ENCODE results near the gene MAP3K10. TPM values are rescaled to one million over a fixed set of nuclear protein-coding genes. Genes with fewer than 3 reads are reported as not detected.

The MAP3K10 gene
- total and polyA plus RNA-seq, 2 of the 13 experiments (the other 11 are each of a cell fraction or from before 2014, with no cell fraction given) = 3.4 to 5.0 TPM

- ChIA-PET POLR2A (no interaction called here), CTCF (ENCODE audit: low intra/inter-chr PET ratio, low total read pairs) (no interaction called here)
- no TSS peak for BruUV-seq (replicated peaks)
- Histone ChIP-seq H3K36me3 (replicated peaks in 1 of 2; ENCODE audit: control insufficient read depth in 1 of 2, insufficient read depth in 2 of 2, low read length in 2 of 2) (no peaks in the 10 kb centered on the region; a peak in 1 of 5 replicates), H3K9me3 (ENCODE audit: low read length) (no peaks in the 10 kb centered on the region), H3K9ac (ENCODE audit: insufficient read depth, low read depth, low read length) (no peak overlapping the region), H3K79me2 (ENCODE audit: insufficient read depth, low read length) (no peaks in the 10 kb centered on the region), H2AFZ (ENCODE audit: low read length) (no peak overlapping the region), H3K27me3 (ENCODE audit: control insufficient read depth in 1 of 2, insufficient read depth in 2 of 2, low read length in 2 of 2) (no peaks in the 10 kb centered on the region), H4K20me1 (ENCODE audit: insufficient read depth, low read length) (no peaks in the 10 kb centered on the region), H3K4me2 (ENCODE audit: low read depth, low read length) (no peak overlapping the region), H3K4me1 (ENCODE audit: insufficient read depth, low read length) (no peaks in the 10 kb centered on the region), H3K27ac (ENCODE audit: extremely low read length, insufficient read depth, low read length) (no peak overlapping the region), H3K4me3 (replicated peaks in 1 of 3; ENCODE audit: insufficient read depth in 1 of 3, low read depth in 2 of 3, low read length in 3 of 3) (no peak overlapping the region)
- intact Hi-C loops (cut with micrococcal nuclease; ENCODE audit: unreplicated experiment) (no loop called here), in situ Hi-C loops (cut with HindIII; ENCODE audit: extremely low pct_ligation_motif_present, low pct_unique_long_range_greater_than_20kb) (no loop called here)
- FAIRE-seq (no peak), ATAC-seq (no peak), DNase-seq (ENCODE audit: low spot score) (no peak)
- WGBS (ENCODE audit: low lambda C conversion rate) = 97% methylated on average over 14 of the region's 21 CpGs
- TF ChIP-seq RBM22 (optimal IDR thresholded peaks at IDR 0.05; ENCODE audit: low read length) = no peak
- no peak for TF ChIP-seq ZBTB25 (CRISPR knock-in tag; IDR thresholded peaks at IDR 0.05)
- TF ChIP-seq MTERF4 (CRISPR knock-in tag; IDR thresholded peaks at IDR 0.05) = no peak
- TF ChIP-seq HNF4A (CRISPR knock-in tag; IDR thresholded peaks at IDR 0.05) = no peak
- no peak for TF ChIP-seq EP300 (IDR thresholded peaks at IDR 0.05; ENCODE audit: low read depth in 2 of 2, low read length in 2 of 2)
- no peak for TF ChIP-seq EP300 (CRISPR knock-in tag; IDR thresholded peaks at IDR 0.05; ENCODE audit: borderline replicate concordance)
Measured at GRCh38 chr19:40205760-40206159, 14.5 kb downstream of the MAP3K10 start.

- ChIA-PET POLR2A (no interaction called here), CTCF (ENCODE audit: low intra/inter-chr PET ratio, low total read pairs) (no interaction called here)
- no peak overlapping the region for H3K4me2 ChIP-seq (ENCODE audit: low read depth, low read length)
- H3K79me2 ChIP-seq (ENCODE audit: insufficient read depth, low read length) = no peaks in the 10 kb centered on the region
- no peaks in the 10 kb centered on the region for H4K20me1 ChIP-seq (ENCODE audit: insufficient read depth, low read length)
- in situ Hi-C loops (cut with HindIII; ENCODE audit: extremely low pct_ligation_motif_present, low pct_unique_long_range_greater_than_20kb) (no loop called here), intact Hi-C loops (cut with micrococcal nuclease; ENCODE audit: unreplicated experiment) (no loop called here)
- no TSS peak for BruUV-seq (replicated peaks)
- H3K4me1 ChIP-seq (ENCODE audit: insufficient read depth, low read length) = no peaks in the 10 kb centered on the region
- H3K36me3 ChIP-seq (replicated peaks in 1 of 2; ENCODE audit: control insufficient read depth in 1 of 2, insufficient read depth in 2 of 2, low read length in 2 of 2) = peaks cover 0 to 2% of the 10 kb centered on the region in 2 experiments; a peak in 1 of 5 replicates
- DNase-seq (ENCODE audit: low spot score) (no peak), FAIRE-seq (no peak), ATAC-seq (no peak)
- H3K9ac ChIP-seq (ENCODE audit: insufficient read depth, low read depth, low read length) = no peak overlapping the region
- H3K27ac ChIP-seq (ENCODE audit: extremely low read length, insufficient read depth, low read length) = no peak overlapping the region
- no peak overlapping the region for H2AFZ ChIP-seq (ENCODE audit: low read length)
- H3K9me3 ChIP-seq (ENCODE audit: low read length) = no peaks in the 10 kb centered on the region
- no peaks in the 10 kb centered on the region for H3K27me3 ChIP-seq (ENCODE audit: control insufficient read depth in 1 of 2, insufficient read depth in 2 of 2, low read length in 2 of 2)
- 92% methylated on average over 5 of the region's 5 CpGs for WGBS (ENCODE audit: low lambda C conversion rate)
- no peak overlapping the region for H3K4me3 ChIP-seq (replicated peaks in 1 of 3; ENCODE audit: insufficient read depth in 1 of 3, low read depth in 2 of 3, low read length in 3 of 3)
- TF ChIP-seq ZNF879 (CRISPR knock-in tag; IDR thresholded peaks at IDR 0.05) (no peak), RAD51 (IDR thresholded peaks at IDR 0.05; ENCODE audit: borderline replicate concordance) (no peak), XBP1 (CRISPR knock-in tag; IDR thresholded peaks at IDR 0.05) (no peak), NPAS2 (CRISPR knock-in tag; IDR thresholded peaks at IDR 0.05; ENCODE audit: borderline replicate concordance) (no peak), PRDM4 (CRISPR knock-in tag; IDR thresholded peaks at IDR 0.05; ENCODE audit: borderline replicate concordance) (no peak), ZNF598 (CRISPR knock-in tag; IDR thresholded peaks at IDR 0.05; ENCODE audit: borderline replicate concordance) (no peak), NCOA2 (CRISPR knock-in tag; IDR thresholded peaks at IDR 0.05) (no peak), ZNF792 (CRISPR knock-in tag; IDR thresholded peaks at IDR 0.05) (no peak), MAX (IDR thresholded peaks at IDR 0.05) (no peak), ZNF224 (CRISPR knock-in tag; IDR thresholded peaks at IDR 0.05) (no peak), TRIM24 (CRISPR knock-in tag; IDR thresholded peaks at IDR 0.05) (no peak)
Measured at GRCh38 chr19:40208602-40209001, 17.4 kb downstream of the MAP3K10 start.

Data from HepG2 (cell line).